Measurements from ENCODE around the gene DPH1.

DPH1 gene

GRCh38 chr17:2090210-2090641 is 60.3 kb downstream of the DPH1 start:
- no peak overlapping the region for H3K9ac ChIP-seq
- H3K79me2 ChIP-seq, result no peaks in the 10 kb centered on the region
- H3K4me2 ChIP-seq (ENCODE audit: low read length), result no peak overlapping the region
- TF ChIP-seq CTCF (IDR thresholded peaks at IDR 0.05), result no peak
- H3K9me3 ChIP-seq (ENCODE audit: control insufficient read depth, low read length), result no peaks in the 10 kb centered on the region
- H3K4me3 ChIP-seq (ENCODE audit: low read depth, low read length), result peak overlapping the region; percentile 42
- no peak overlapping the region for H3K27ac ChIP-seq
- no peaks in the 10 kb centered on the region for H3K36me3 ChIP-seq (ENCODE audit: control insufficient read depth, insufficient read depth, low read length)
- no peak overlapping the region for H2AFZ ChIP-seq
- peaks cover 20% of the 10 kb centered on the region for H3K4me1 ChIP-seq
- H3K27me3 ChIP-seq (ENCODE audit: control insufficient read depth, insufficient read depth, low read length), result no peaks in the 10 kb centered on the region

- TF ChIP-seq CTCF (IDR thresholded peaks at IDR 0.05), result no peak
Observed at GRCh38 chr17:2090804-2091534, 61.0 kb downstream of the DPH1 start.

GRCh38 chr17:2092253-2092652 is 62.3 kb downstream of the DPH1 start:
- H3K9ac ChIP-seq, result no peak overlapping the region
- H2AFZ ChIP-seq, result no peak overlapping the region
- H3K4me3 ChIP-seq (ENCODE audit: low read depth, low read length), result no peak overlapping the region
- no peaks in the 10 kb centered on the region for H3K36me3 ChIP-seq (ENCODE audit: control insufficient read depth, insufficient read depth, low read length)
- no peaks in the 10 kb centered on the region for H3K27me3 ChIP-seq (ENCODE audit: control insufficient read depth, insufficient read depth, low read length)
- no peak overlapping the region for H3K4me2 ChIP-seq (ENCODE audit: low read length)
- H3K4me1 ChIP-seq, result peaks cover 16% of the 10 kb centered on the region
- no peak overlapping the region for H3K27ac ChIP-seq
- H3K9me3 ChIP-seq (ENCODE audit: control insufficient read depth, low read length), result no peaks in the 10 kb centered on the region
- TF ChIP-seq CTCF (IDR thresholded peaks at IDR 0.05), result no peak
- no peaks in the 10 kb centered on the region for H3K79me2 ChIP-seq

More at GRCh38 chr17:2090804-2091534, 61.0 kb downstream of the DPH1 start:
- Histone ChIP-seq H3K4me2 (ENCODE audit: low read length) (no peak overlapping the region), H3K9me3 (ENCODE audit: control insufficient read depth, low read length) (no peaks in the 10 kb centered on the region), H3K4me1 (peaks cover 20% of the 10 kb centered on the region), H2AFZ (no peak overlapping the region), H3K79me2 (no peaks in the 10 kb centered on the region), H3K27me3 (ENCODE audit: control insufficient read depth, insufficient read depth, low read length) (no peaks in the 10 kb centered on the region), H3K36me3 (ENCODE audit: control insufficient read depth, insufficient read depth, low read length) (no peaks in the 10 kb centered on the region), H3K9ac (no peak overlapping the region), H3K4me3 (ENCODE audit: low read depth, low read length) (no peak overlapping the region), H3K27ac (no peak overlapping the region)

GRCh38 chr17:2093349-2093748 is 63.4 kb downstream of the DPH1 start:
- H3K4me3 ChIP-seq (ENCODE audit: low read depth, low read length), result no peak overlapping the region
- peaks cover 2% of the 10 kb centered on the region for H3K79me2 ChIP-seq
- no peak overlapping the region for H3K27ac ChIP-seq
- H3K9me3 ChIP-seq (ENCODE audit: control insufficient read depth, low read length), result no peaks in the 10 kb centered on the region
- H3K4me1 ChIP-seq, result peaks cover 16% of the 10 kb centered on the region
- H2AFZ ChIP-seq, result no peak overlapping the region
- no peak overlapping the region for H3K4me2 ChIP-seq (ENCODE audit: low read length)
- H3K36me3 ChIP-seq (ENCODE audit: control insufficient read depth, insufficient read depth, low read length), result no peaks in the 10 kb centered on the region
- H3K27me3 ChIP-seq (ENCODE audit: control insufficient read depth, insufficient read depth, low read length), result no peaks in the 10 kb centered on the region
- H3K9ac ChIP-seq, result no peak overlapping the region
- TF ChIP-seq CTCF (IDR thresholded peaks at IDR 0.05), result no peak

Measured in parathyroid adenoma (tissue), 2 donors.